Mesendoderm (in vitro differentiated cells): ENCODE measurements around the gene PCDH15.
A peak's percentile ranks its signal among the peaks of the same experiment; 100 is the strongest.

Experiments
- DNase-seq: peaks from one replicate; pipeline ENCODE4 v3.0.0; 2013
- H2AK5ac ChIP-seq: 2 replicates; pipeline ENCODE4 v1.6.1; 2013; ENCODE audit warnings: low read length, inconsistent platforms
- H2BK120ac ChIP-seq: 2 replicates; pipeline ENCODE4 v1.6.1; 2013; ENCODE audit warnings: low read depth, mild to moderate bottlenecking, low read length, moderate library complexity, mixed read lengths
- H2BK15ac ChIP-seq: replicated peaks from 2 replicates; pipeline ENCODE4 v1.6.1; 2013; ENCODE audit warnings: low read depth, mild to moderate bottlenecking, moderate library complexity
- H2BK5ac ChIP-seq: 2 replicates; pipeline ENCODE4 v1.6.1; 2013; ENCODE audit warnings: low read length, inconsistent platforms
- H3K18ac ChIP-seq: 2 replicates; pipeline ENCODE4 v1.6.1; 2013; ENCODE audit warnings: mild to moderate bottlenecking, low read length, mixed read lengths
- H3K23ac ChIP-seq: one replicate; pipeline ENCODE4 v1.6.1; 2013; ENCODE audit warnings: low read length
- H3K27ac ChIP-seq: 2 replicates; pipeline ENCODE4 v1.5.1; 2013; ENCODE audit warnings: low read depth, mild to moderate bottlenecking, inconsistent platforms, low read length, moderate library complexity
- H3K27me3 ChIP-seq: 2 replicates; pipeline ENCODE4 v1.6.1; 2013; ENCODE audit warnings: low read length, control low read depth, mild to moderate bottlenecking, inconsistent platforms; ENCODE audit not compliant: insufficient read depth, poor library complexity
- H3K36me3 ChIP-seq: 2 replicates; pipeline ENCODE4 v1.6.1; 2013; ENCODE audit warnings: low read length, inconsistent platforms; ENCODE audit not compliant: control insufficient read depth, insufficient read depth
- H3K4ac ChIP-seq: one replicate; pipeline ENCODE4 v1.6.1; 2013; ENCODE audit warnings: low read depth, mild to moderate bottlenecking, low read length, moderate library complexity
- H3K4me1 ChIP-seq: 2 replicates; pipeline ENCODE4 v1.6.1; 2013; ENCODE audit warnings: low read depth, low read length, inconsistent platforms; ENCODE audit not compliant: control insufficient read depth
- H3K4me2 ChIP-seq: 2 replicates; pipeline ENCODE4 v1.6.1; 2013; ENCODE audit warnings: low read length
- H3K4me3 ChIP-seq: 2 replicates; pipeline ENCODE4 v1.5.1; 2013; ENCODE audit warnings: mild to moderate bottlenecking, low read length
- H3K56ac ChIP-seq: one replicate; pipeline ENCODE4 v1.6.1; 2013; ENCODE audit warnings: low read length
- H3K79me1 ChIP-seq: 2 replicates; pipeline ENCODE4 v1.6.1; 2013; ENCODE audit warnings: low read length, inconsistent platforms
- H3K79me2 ChIP-seq: 2 replicates; pipeline ENCODE4 v1.6.1; 2013; ENCODE audit warnings: mild to moderate bottlenecking, low read length; ENCODE audit not compliant: control insufficient read depth, insufficient read depth
- H3K9ac ChIP-seq: 2 replicates; pipeline ENCODE4 v1.6.1; 2013; ENCODE audit warnings: low read length, inconsistent platforms
- H4K5ac ChIP-seq: one replicate; pipeline ENCODE4 v1.6.1; 2013; ENCODE audit warnings: low read length
- H4K8ac ChIP-seq: one replicate; pipeline ENCODE4 v1.6.1; 2013; ENCODE audit warnings: low read depth, mild to moderate bottlenecking, control low read depth, low read length, moderate library complexity
- whole genome bisulfite sequencing: extraction: QIAGEN DNeasy Blood & Tissue Kit; methylation state at CpG from one replicate; pipeline ENCODE4 v1.1.7; 2013; ENCODE audit warnings: low lambda C conversion rate, missing lambda C conversion rate; ENCODE audit not compliant: insufficient coverage; ENCODE audit errors: extremely low coverage; 5-methylcytosine and 5-hydroxymethylcytosine counted together

PCDH15 gene

DNA sequence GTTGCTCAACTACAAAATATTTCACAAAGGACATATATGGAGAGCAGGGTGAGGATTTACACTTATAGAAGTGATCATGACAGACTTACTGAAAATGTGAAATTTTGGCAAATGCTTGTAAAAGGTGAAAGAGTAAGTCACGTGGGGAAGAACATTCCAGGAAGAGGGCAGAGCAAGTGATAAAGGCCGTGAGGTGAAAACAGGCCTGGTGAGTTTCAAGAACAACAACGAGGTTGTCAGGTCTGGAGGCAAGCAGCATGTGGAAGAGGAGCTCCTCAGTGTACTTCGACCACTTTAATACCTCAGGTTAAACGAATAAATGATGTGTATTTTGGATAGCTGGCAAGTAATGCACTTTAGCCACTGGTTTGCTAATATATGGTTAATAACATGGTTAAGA lies 706.7 kb downstream of the PCDH15 start:
- Histone ChIP-seq H3K23ac (no peak overlapping the region), H4K8ac (no peak overlapping the region), H3K9ac (no peak overlapping the region), H3K4me3 (no peak overlapping the region), H2BK15ac (no peak overlapping the region), H3K4me1 (no peaks in the 10 kb centered on the region), H3K36me3 (no peaks in the 10 kb centered on the region), H3K56ac (no peak overlapping the region), H2AK5ac (no peak overlapping the region), H3K27ac (no peak overlapping the region), H3K79me1 (no peaks in the 10 kb centered on the region), H2BK120ac (no peak overlapping the region), H3K27me3 (no peaks in the 10 kb centered on the region), H3K79me2 (no peaks in the 10 kb centered on the region), H3K18ac (no peak overlapping the region), H2BK5ac (no peak overlapping the region), H4K5ac (no peak overlapping the region), H3K4me2 (no peak overlapping the region), H3K4ac (no peak overlapping the region)
- DNase-seq: peak; percentile 82
- no CpG with 5 or more reads among the region's 5 CpGs for WGBS

DNA sequence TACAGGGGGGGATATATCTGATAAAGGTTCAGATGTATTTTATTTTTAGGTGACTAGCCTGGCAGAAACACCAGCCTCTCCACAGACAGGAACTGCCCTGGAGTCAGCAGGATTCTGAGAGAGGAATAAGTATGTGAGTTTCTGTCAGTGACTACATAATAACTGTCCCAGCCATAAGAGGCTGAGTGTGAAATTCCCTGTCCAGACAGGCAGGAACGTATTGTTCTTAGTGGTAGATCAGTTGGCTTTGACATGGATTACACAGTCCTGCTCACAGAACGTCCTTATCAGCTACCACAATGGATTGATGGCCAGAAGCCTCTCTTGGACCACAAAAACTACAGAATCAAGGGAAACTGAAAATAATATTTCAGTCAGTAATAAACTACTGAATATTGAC lies 709.8 kb downstream of the PCDH15 start:
- Histone ChIP-seq H3K4me2 (no peak overlapping the region), H2BK5ac (no peak overlapping the region), H3K23ac (no peak overlapping the region), H3K27me3 (no peaks in the 10 kb centered on the region), H3K27ac (no peak overlapping the region), H2BK120ac (no peak overlapping the region), H2AK5ac (no peak overlapping the region), H3K18ac (no peak overlapping the region), H3K56ac (no peak overlapping the region), H3K36me3 (no peaks in the 10 kb centered on the region), H4K5ac (no peak overlapping the region), H4K8ac (no peak overlapping the region), H3K79me1 (no peaks in the 10 kb centered on the region), H3K4me1 (no peaks in the 10 kb centered on the region), H3K4me3 (no peak overlapping the region), H3K9ac (no peak overlapping the region), H2BK15ac (no peak overlapping the region), H3K79me2 (no peaks in the 10 kb centered on the region), H3K4ac (no peak overlapping the region)
- DNase-seq: no peak
- WGBS: no CpG with 5 or more reads among the region's 2 CpGs

DNA sequence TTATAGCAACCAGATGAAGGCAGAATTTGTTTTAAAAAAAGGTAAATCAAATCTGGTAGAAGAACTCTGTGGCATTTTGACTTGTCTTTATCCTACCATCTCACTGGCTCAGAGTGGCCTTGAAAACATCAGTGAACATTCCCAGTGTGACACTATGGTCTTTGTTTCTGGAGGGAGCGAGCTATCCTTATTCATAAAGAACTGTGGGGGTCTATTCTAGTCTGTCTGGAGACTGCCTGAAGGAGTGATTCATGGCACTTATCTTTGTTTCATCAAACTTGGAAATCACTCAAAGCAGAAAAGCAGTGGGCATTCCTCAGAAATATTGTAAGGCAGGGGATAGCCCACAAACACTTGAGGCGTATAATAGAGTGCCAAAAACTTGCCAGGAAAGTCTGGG lies 719.1 kb downstream of the PCDH15 start:
- Histone ChIP-seq H2AK5ac (no peak overlapping the region), H3K56ac (no peak overlapping the region), H3K79me2 (no peaks in the 10 kb centered on the region), H3K4me1 (no peaks in the 10 kb centered on the region), H2BK15ac (no peak overlapping the region), H3K79me1 (no peaks in the 10 kb centered on the region), H3K36me3 (no peaks in the 10 kb centered on the region), H3K27ac (no peak overlapping the region), H4K5ac (no peak overlapping the region), H2BK5ac (no peak overlapping the region), H2BK120ac (no peak overlapping the region), H3K4me3 (no peak overlapping the region), H4K8ac (no peak overlapping the region), H3K4me2 (no peak overlapping the region), H3K23ac (no peak overlapping the region), H3K9ac (no peak overlapping the region), H3K4ac (no peak overlapping the region), H3K18ac (no peak overlapping the region), H3K27me3 (no peaks in the 10 kb centered on the region)
- no peak for DNase-seq
- no CpG with 5 or more reads among the region's 2 CpGs for WGBS

DNA sequence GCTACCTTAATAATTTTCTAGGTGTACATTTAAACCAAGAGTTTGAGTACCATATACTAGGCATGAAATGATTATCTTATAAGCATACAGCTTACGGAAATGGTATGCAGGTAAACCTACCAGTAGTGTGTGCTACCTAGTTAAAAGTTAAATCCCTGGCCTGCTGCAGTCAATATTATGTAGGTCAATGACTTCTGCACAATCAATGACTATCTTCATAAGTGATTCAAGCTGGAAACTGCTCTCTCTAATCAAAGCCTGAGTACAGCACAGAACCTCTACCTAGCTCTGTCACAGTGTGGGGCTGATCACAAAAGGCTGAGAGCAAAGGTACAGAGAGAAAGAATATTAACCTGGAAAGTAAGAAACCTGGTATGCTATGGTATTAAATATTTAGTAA lies 733.7 kb downstream of the PCDH15 start:
- no peak overlapping the region for H3K18ac ChIP-seq
- no peak overlapping the region for H4K5ac ChIP-seq
- no peaks in the 10 kb centered on the region for H3K79me2 ChIP-seq
- no peak overlapping the region for H2BK15ac ChIP-seq
- H3K4me2 ChIP-seq: no peak overlapping the region
- DNase-seq: no peak
- no peak overlapping the region for H2AK5ac ChIP-seq
- H3K27ac ChIP-seq: no peak overlapping the region
- no peak overlapping the region for H3K23ac ChIP-seq
- H3K79me1 ChIP-seq: no peaks in the 10 kb centered on the region
- no peak overlapping the region for H3K56ac ChIP-seq
- no peak overlapping the region for H4K8ac ChIP-seq
- H3K9ac ChIP-seq: no peak overlapping the region
- H3K4ac ChIP-seq: no peak overlapping the region
- H3K4me3 ChIP-seq: no peak overlapping the region
- H3K27me3 ChIP-seq: no peaks in the 10 kb centered on the region
- H3K36me3 ChIP-seq: no peaks in the 10 kb centered on the region
- no peaks in the 10 kb centered on the region for H3K4me1 ChIP-seq
- H2BK5ac ChIP-seq: no peak overlapping the region
- no peak overlapping the region for H2BK120ac ChIP-seq
- no CpG with 5 or more reads among the region's 1 CpG for WGBS

DNA sequence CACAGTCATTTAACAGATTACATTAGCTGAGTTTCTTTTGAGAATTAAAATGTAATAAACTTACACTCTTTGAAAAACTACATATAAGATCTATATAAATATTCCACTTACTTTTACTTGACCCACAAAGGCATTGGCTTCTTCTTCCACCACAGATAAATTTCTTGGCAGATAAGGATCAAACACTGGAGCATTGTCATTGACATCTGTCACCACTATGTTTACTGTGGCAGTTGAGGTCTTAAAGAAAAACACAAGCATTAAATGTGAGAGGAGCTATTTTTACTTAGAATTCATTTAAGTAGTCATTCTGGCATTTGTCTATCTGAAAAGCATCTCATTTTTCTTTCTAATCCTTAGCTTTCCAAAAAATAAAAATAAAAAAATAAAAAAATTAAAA lies 734.4 kb downstream of the PCDH15 start:
- no peak overlapping the region for H4K5ac ChIP-seq
- H3K4me3 ChIP-seq: no peak overlapping the region
- H3K9ac ChIP-seq: no peak overlapping the region
- H3K79me2 ChIP-seq: no peaks in the 10 kb centered on the region
- no peak overlapping the region for H2BK15ac ChIP-seq
- H3K4ac ChIP-seq: no peak overlapping the region
- no peaks in the 10 kb centered on the region for H3K36me3 ChIP-seq
- H3K27me3 ChIP-seq: no peaks in the 10 kb centered on the region
- peak; percentile 14 for DNase-seq
- no peaks in the 10 kb centered on the region for H3K79me1 ChIP-seq
- no peak overlapping the region for H2AK5ac ChIP-seq
- H3K27ac ChIP-seq: no peak overlapping the region
- no peak overlapping the region for H2BK120ac ChIP-seq
- H3K4me1 ChIP-seq: no peaks in the 10 kb centered on the region
- H3K56ac ChIP-seq: no peak overlapping the region
- H4K8ac ChIP-seq: no peak overlapping the region
- H3K4me2 ChIP-seq: no peak overlapping the region
- no peak overlapping the region for H2BK5ac ChIP-seq
- H3K23ac ChIP-seq: no peak overlapping the region
- no peak overlapping the region for H3K18ac ChIP-seq

DNA sequence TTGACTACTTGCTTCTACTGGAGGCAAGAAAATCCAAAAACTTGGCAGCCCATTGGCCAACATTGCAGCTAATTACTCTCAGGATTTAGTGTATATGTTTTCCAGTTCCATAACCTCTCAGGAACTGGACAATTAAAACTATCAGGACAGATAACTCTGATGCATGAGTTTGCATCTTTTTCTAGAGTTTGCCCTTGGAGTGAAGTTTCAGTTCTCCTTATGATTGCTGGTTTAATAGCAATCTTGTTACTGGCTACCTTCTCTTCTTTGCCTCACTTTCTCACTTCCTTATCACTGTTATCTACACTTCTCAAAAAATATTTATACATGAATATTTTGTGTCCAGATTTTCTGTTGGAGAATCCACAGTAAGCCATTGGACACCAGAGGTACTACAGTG lies 735.9 kb downstream of the PCDH15 start:
- Histone ChIP-seq H3K27me3 (no peaks in the 10 kb centered on the region), H3K4ac (no peak overlapping the region), H2BK15ac (no peak overlapping the region), H3K27ac (no peak overlapping the region), H4K8ac (no peak overlapping the region), H3K79me1 (no peaks in the 10 kb centered on the region), H3K4me1 (no peaks in the 10 kb centered on the region), H3K9ac (no peak overlapping the region), H2BK5ac (no peak overlapping the region), H2BK120ac (no peak overlapping the region), H3K18ac (no peak overlapping the region), H3K36me3 (no peaks in the 10 kb centered on the region), H3K4me2 (no peak overlapping the region), H3K79me2 (no peaks in the 10 kb centered on the region), H4K5ac (no peak overlapping the region), H2AK5ac (no peak overlapping the region), H3K23ac (no peak overlapping the region), H3K56ac (no peak overlapping the region), H3K4me3 (no peak overlapping the region)
- DNase-seq: no peak
